K562 (cell line): ENCODE data around the gene APBB2. TPM values are rescaled to one million over a fixed set of nuclear protein-coding genes. Genes with fewer than 3 reads are reported as not detected.

ENCODE experiments used
- ATAC-seq: fragments of 200-7000 bp; cut with Tn5 transposase; 3 replicates; pipeline ENCODE4 v1.9.1; 2020; ENCODE audit warnings: moderate library complexity
- BruUV-seq: library from RNA; stranded (reverse); fragments of 400-500 nt; replicated peaks from 2 replicates; lab custom pipeline; 2021; lab: Mats Ljungman, UMichigan
- CTCF ChIA-PET: fragments of 300-600 bp; formaldehyde crosslinking; extraction: SDS; loops from one replicate; lab custom pipeline; 2021; ENCODE audit warnings: low intra/inter-chr PET ratio; lab: Yijun Ruan, JAX
- POLR2A ChIA-PET: fragments of 300-600, 350-650 bp; sonication (Branson Sonifier 250); formaldehyde crosslinking; extraction: SDS; loops from one replicate; lab custom pipeline; 2021; ENCODE audit warnings: antibody characterized with exemption, inconsistent platforms; lab: Yijun Ruan, JAX
- DNase-seq, 4 experiments: peaks; one replicate each; pipeline versions ENCODE4 v3.0.0 to v3.0.0-alpha.2; 2011 to 2018; ENCODE audit warnings: low spot score in 3 of 4, mixed read lengths in 3 of 4; ENCODE audit errors: extremely low read depth in 1 of 4
- FAIRE-seq: peaks from 2 replicates; lab custom pipeline; 2011; peaks lifted over from hg19 to GRCh38; lab: Jason Lieb, UNC
- H2AFZ ChIP-seq: 2 replicates; pipeline ENCODE4 v1.6.0; 2011; ENCODE audit warnings: low read depth, low read length, control low read depth, inconsistent platforms
- H3K27ac ChIP-seq: fragments of 200-600 bp; 3 replicates; pipeline ENCODE4 v1.8.0; 2011; ENCODE audit warnings: low read depth, mild to moderate bottlenecking, control low read depth, inconsistent platforms, low read length, moderate library complexity, mixed read lengths; ENCODE audit errors: extremely low read depth
- H3K27me3 ChIP-seq, 2 experiments: fragments of 300-600 bp in 1 of 2; 2 replicates in 1 of 2; 3 replicates in 1 of 2; pipeline versions ENCODE4 v1.6.0 to v1.8.0; 2011; ENCODE audit warnings: inconsistent platforms in 2 of 2, low read length in 2 of 2, mild to moderate bottlenecking in 1 of 2, mixed read lengths in 1 of 2, moderate library complexity in 1 of 2; ENCODE audit not compliant: control insufficient read depth in 2 of 2, insufficient read depth in 2 of 2
- H3K36me3 ChIP-seq: fragments of 300-600 bp; 3 replicates; pipeline ENCODE4 v1.8.0; 2011; ENCODE audit warnings: mild to moderate bottlenecking, low read length, inconsistent platforms; ENCODE audit not compliant: control insufficient read depth, insufficient read depth
- H3K4me1 ChIP-seq, 2 experiments: fragments of 200-600 bp in 1 of 2; replicated peaks in 1 of 2; 2 replicates in 1 of 2; 3 replicates in 1 of 2; pipeline versions ENCODE4 v1.5.1 to v1.8.0; 2011; ENCODE audit warnings: inconsistent platforms in 2 of 2, low read length in 2 of 2, mild to moderate bottlenecking in 1 of 2, mixed read lengths in 1 of 2, moderate library complexity in 1 of 2; ENCODE audit not compliant: control insufficient read depth in 2 of 2, insufficient read depth in 2 of 2
- H3K4me2 ChIP-seq: 2 replicates; pipeline ENCODE4 v1.6.1; 2011; ENCODE audit warnings: low read length, control low read depth, inconsistent platforms, mixed read lengths; ENCODE audit not compliant: insufficient read depth
- H3K4me3 ChIP-seq: fragments of 200-600 bp; sonication (generic), shearing (Covaris generic); 2 replicates; pipeline ENCODE4 v1.5.1; 2016; ENCODE audit warnings: control low read depth, inconsistent platforms
- H3K79me2 ChIP-seq: fragments of 200-600 bp; 3 replicates; pipeline ENCODE4 v1.8.0; 2011; ENCODE audit warnings: low read length, inconsistent platforms; ENCODE audit not compliant: control insufficient read depth, insufficient read depth
- H3K9ac ChIP-seq, 2 experiments: 2 replicates each; pipeline versions ENCODE4 v1.6.0 to v1.6.1; 2011; ENCODE audit warnings: low read depth in 2 of 2, low read length in 2 of 2, control low read depth in 1 of 2, inconsistent platforms in 1 of 2, mild to moderate bottlenecking in 1 of 2, mixed read lengths in 1 of 2; ENCODE audit not compliant: insufficient read depth in 1 of 2
- H3K9me1 ChIP-seq: one replicate; pipeline ENCODE4 v1.6.0; 2011; ENCODE audit warnings: inconsistent platforms, mild to moderate bottlenecking, low read length, moderate library complexity; ENCODE audit not compliant: control insufficient read depth, insufficient read depth
- H3K9me3 ChIP-seq: replicated peaks from 2 replicates; pipeline ENCODE4 v1.5.1; 2011; ENCODE audit warnings: low read depth, low read length, inconsistent platforms; ENCODE audit not compliant: control insufficient read depth, insufficient read depth
- H4K20me1 ChIP-seq: replicated peaks from 2 replicates; pipeline ENCODE4 v1.6.1; 2011; ENCODE audit warnings: low read length, inconsistent platforms, mixed read lengths; ENCODE audit not compliant: control insufficient read depth, insufficient read depth
- ATF3 ChIP-seq, 2 experiments: fragments of 450-650 bp in 1 of 2; sonication (generic) in 1 of 2; formaldehyde crosslinking in 1 of 2; IDR thresholded peaks in 1 of 2; conservative IDR thresholded peaks in 1 of 2; 2 replicates each; pipeline versions ENCODE4 v1.6.1 to v1.8.1; 2016 to 2023; ENCODE audit warnings: mild to moderate bottlenecking in 2 of 2, moderate library complexity in 2 of 2, inconsistent platforms in 1 of 2, missing genetic modification reagents in 1 of 2
- BRD9 ChIP-seq: fragments of 450-650 bp; IDR thresholded peaks from 2 replicates; pipeline ENCODE4 v1.6.1; 2018; ENCODE audit warnings: low read depth; ENCODE audit not compliant: partially characterized antibody
- CHD4 ChIP-seq: fragments of 200-600 bp; sonication (generic); IDR thresholded peaks from 3 replicates; pipeline ENCODE4 v1.6.1; 2012; ENCODE audit warnings: low read depth, mild to moderate bottlenecking, mixed read lengths, low read length, inconsistent platforms; ENCODE audit not compliant: insufficient read depth, insufficient replicate concordance, poor library complexity, severe bottlenecking
- JUND ChIP-seq, 2 experiments: IDR thresholded peaks; 2 replicates in 1 of 2; 3 replicates in 1 of 2; pipeline ENCODE4 v1.6.1; 2011; ENCODE audit warnings: borderline replicate concordance in 2 of 2, low read depth in 2 of 2, low read length in 2 of 2, improper control_type of control experiment in 1 of 2, missing biosample characterization in 1 of 2, missing genetic modification characterization in 1 of 2, missing genetic modification reagents in 1 of 2
- POU5F1 ChIP-seq: fragments of 150-350 bp; IDR thresholded peaks from 2 replicates; pipeline ENCODE4 v1.6.1; 2014; ENCODE audit warnings: borderline replicate concordance, low read length, low read depth, mild to moderate bottlenecking; ENCODE audit not compliant: partially characterized antibody
- SAFB2 ChIP-seq: fragments of 200-400 bp; formaldehyde crosslinking; IDR thresholded peaks from 2 replicates; pipeline ENCODE4 v1.6.1; 2018; ENCODE audit warnings: borderline replicate concordance, low read length, low read depth, moderate library complexity; ENCODE audit not compliant: severe bottlenecking
- SMAD4 ChIP-seq: fragments of 250-450 bp; sonication (Bioruptor Pico); conservative IDR thresholded peaks from 2 replicates; pipeline ENCODE4 v1.8.0; 2021; ENCODE audit warnings: inconsistent platforms, mild to moderate bottlenecking, moderate library complexity
- ZNF140 ChIP-seq: fragments of 250-450 bp; sonication (Bioruptor Pico); IDR thresholded peaks from 2 replicates; pipeline ENCODE4 v1.8.0; 2021; ENCODE audit warnings: moderate library complexity, mild to moderate bottlenecking, inconsistent platforms
- ZNF764 ChIP-seq: fragments of 250-450 bp; sonication (Bioruptor Pico); IDR thresholded peaks from 2 replicates; pipeline ENCODE4 v1.4.0; 2020; ENCODE audit warnings: low read depth, mild to moderate bottlenecking, moderate library complexity
- WGBS: fragments of 100-300 bp; shearing (Covaris generic); methylation state at CpG from one replicate; pipeline ENCODE4 v1.1.6; 2016; ENCODE audit warnings: low coverage, mixed read lengths; ENCODE audit not compliant: insufficient coverage; ENCODE audit errors: missing lambda C conversion rate; 5-methylcytosine and 5-hydroxymethylcytosine counted together
- in situ Hi-C: fragments of 300-500 bp; cut with MboI; formaldehyde crosslinking; loops from 4 replicates; pipeline ENCODE4 v1.15.0; 2018; ENCODE audit warnings: inconsistent platforms, mixed read lengths
- intact Hi-C: fragments of 100-400 bp; cut with micrococcal nuclease; formaldehyde crosslinking; loops from 2 replicates; pipeline ENCODE4 v1.14.2; 2022
- polyA plus RNA-seq, 8 experiments: library from polyadenylated mRNA; depleted of rRNA in 4 of 8; stranded (reverse) in 5 of 8; unstranded in 3 of 8; fragments of >200 nt; fragmentation: Nextera tagmentation in 2 of 8; fragmentation: Illumina TruSeq in 1 of 8; extraction: Ambion mirVana in 2 of 8; extraction: Trizol in 1 of 8; gene quantifications; 2 replicates each; pipeline versions ENCODE4 v1.2.1 to v1.2.3, GENCODE V29; 2011 to 2014; ENCODE audit warnings: inconsistent platforms in 1 of 8, missing spikeins in 1 of 8
- total RNA-seq, 7 experiments: library from RNA; depleted of rRNA in 6 of 7; stranded (reverse); fragments of >200 nt in 6 of 7; fragmentation: Illumina TruSeq in 2 of 7; extraction: Trizol in 2 of 7; gene quantifications; 2 replicates each; pipeline versions ENCODE4 v1.2.1 to v1.2.3, GENCODE V29; 2011 to 2021; ENCODE audit warnings: low replicate concordance in 1 of 7
- TF ChIP-seq, protein P1 (sequence below): IDR thresholded peaks from 3 replicates; pipeline ENCODE4 v1.6.1; 2011; ENCODE audit warnings: borderline replicate concordance, mild to moderate bottlenecking, moderate library complexity; ENCODE audit not compliant: insufficient read length; ENCODE audit errors: extremely low read depth

The APBB2 gene
- total and polyA plus RNA-seq, 9 of the 15 experiments (the other 6 are each of a cell fraction or from before 2014, with no cell fraction given), result 0.08 to 2.1 (median 1.4) TPM

DNA sequence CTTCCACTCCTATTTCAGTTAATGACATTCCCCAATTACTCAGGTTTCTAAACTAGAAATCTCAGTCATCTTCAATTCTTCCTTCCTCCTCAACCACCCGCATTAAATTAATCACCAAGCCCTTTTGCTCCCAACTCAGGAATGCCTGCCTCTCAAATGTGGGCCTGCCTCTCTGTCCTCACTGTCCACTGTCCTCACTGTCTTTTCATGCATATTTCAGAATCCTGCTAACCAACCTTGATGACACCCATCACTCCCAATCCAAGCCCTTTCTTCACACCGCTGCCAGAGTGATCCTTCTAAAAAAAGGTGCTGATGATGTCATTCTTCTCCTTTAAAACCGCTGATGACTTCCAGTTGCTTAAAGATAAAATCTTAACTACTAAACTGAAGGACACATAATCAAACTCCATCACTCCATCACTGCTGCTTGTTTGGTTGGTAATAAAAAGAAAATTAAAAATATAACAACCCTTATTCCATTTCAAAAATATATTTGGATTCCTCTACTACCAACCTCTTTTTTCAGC is 5.1 kb upstream of the APBB2 start:
- Histone ChIP-seq H3K36me3 (no peaks in the 10 kb centered on the region), H3K27me3 (no peaks in the 10 kb centered on the region), H3K4me2 (no peak overlapping the region), H3K9ac (no peak overlapping the region), H3K4me3 (no peak overlapping the region), H3K9me1 (no peaks in the 10 kb centered on the region), H3K9me3 (no peaks in the 10 kb centered on the region), H3K4me1 (peaks cover 0 to 3% of the 10 kb centered on the region in 2 experiments; a peak in 2 of 5 replicates), H3K79me2 (no peaks in the 10 kb centered on the region), H4K20me1 (no peaks in the 10 kb centered on the region), H3K27ac (no peak overlapping the region), H2AFZ (no peak overlapping the region)
- no peak for ATAC-seq
- DNase-seq, result no peak
- TF ChIP-seq SMAD4 (CRISPR knock-in tag) (no peak), ZNF764 (CRISPR knock-in tag) (no peak), ATF3 (IDR thresholded peaks at IDR 0.05) (peak; percentile 49), ATF3 (CRISPR knock-in tag; conservative IDR thresholded peaks at IDR 0.05) (no peak), CHD4 (no peak), ZNF140 (CRISPR knock-in tag) (no peak), POU5F1 (no peak), BRD9 (no peak), SAFB2 (no peak), JUND (IDR thresholded peaks at IDR 0.05; ENCODE audit: borderline replicate concordance, low read depth, low read length) (no peak), JUND (tag; IDR thresholded peaks at IDR 0.05; ENCODE audit: borderline replicate concordance, low read depth, low read length) (peak; percentile 31; the same call in 1 of the 3 replicates)
- TF ChIP-seq, protein P1, sequence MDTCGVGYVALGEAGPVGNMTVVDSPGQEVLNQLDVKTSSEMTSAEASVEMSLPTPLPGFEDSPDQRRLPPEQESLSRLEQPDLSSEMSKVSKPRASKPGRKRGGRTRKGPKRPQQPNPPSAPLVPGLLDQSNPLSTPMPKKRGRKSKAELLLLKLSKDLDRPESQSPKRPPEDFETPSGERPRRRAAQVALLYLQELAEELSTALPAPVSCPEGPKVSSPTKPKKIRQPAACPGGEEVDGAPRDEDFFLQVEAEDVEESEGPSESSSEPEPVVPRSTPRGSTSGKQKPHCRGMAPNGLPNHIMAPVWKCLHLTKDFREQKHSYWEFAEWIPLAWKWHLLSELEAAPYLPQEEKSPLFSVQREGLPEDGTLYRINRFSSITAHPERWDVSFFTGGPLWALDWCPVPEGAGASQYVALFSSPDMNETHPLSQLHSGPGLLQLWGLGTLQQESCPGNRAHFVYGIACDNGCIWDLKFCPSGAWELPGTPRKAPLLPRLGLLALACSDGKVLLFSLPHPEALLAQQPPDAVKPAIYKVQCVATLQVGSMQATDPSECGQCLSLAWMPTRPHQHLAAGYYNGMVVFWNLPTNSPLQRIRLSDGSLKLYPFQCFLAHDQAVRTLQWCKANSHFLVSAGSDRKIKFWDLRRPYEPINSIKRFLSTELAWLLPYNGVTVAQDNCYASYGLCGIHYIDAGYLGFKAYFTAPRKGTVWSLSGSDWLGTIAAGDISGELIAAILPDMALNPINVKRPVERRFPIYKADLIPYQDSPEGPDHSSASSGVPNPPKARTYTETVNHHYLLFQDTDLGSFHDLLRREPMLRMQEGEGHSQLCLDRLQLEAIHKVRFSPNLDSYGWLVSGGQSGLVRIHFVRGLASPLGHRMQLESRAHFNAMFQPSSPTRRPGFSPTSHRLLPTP, result no peak
- POLR2A ChIA-PET, result no interaction called here
- intact Hi-C loops (no loop called here), in situ Hi-C loops (loop anchor here (10.0 kb wide), 1 partner anchor 245 kb away; no protein-coding TSS in a partner anchor)
- BruUV-seq, result no TSS peak
- CTCF ChIA-PET, result no interaction called here
- 0% methylated on average over 3 of the region's 3 CpGs for whole genome bisulfite sequencing
- FAIRE-seq, result no peak
